Activated naive CD4-positive, alpha-beta T cell (primary cell): ENCODE data around the gene PMAIP1.
"Not testable (repeated sequence)": the region's sequence is repeated elsewhere in the genome, so short reads cannot be mapped to it uniquely, and the experiment has no call there.

Experiments used
- DNase-seq, 4 experiments: peaks; one replicate each; lab custom pipeline; 2025; lab: John Stamatoyannopoulos, UW

Gene PMAIP1

DNA sequence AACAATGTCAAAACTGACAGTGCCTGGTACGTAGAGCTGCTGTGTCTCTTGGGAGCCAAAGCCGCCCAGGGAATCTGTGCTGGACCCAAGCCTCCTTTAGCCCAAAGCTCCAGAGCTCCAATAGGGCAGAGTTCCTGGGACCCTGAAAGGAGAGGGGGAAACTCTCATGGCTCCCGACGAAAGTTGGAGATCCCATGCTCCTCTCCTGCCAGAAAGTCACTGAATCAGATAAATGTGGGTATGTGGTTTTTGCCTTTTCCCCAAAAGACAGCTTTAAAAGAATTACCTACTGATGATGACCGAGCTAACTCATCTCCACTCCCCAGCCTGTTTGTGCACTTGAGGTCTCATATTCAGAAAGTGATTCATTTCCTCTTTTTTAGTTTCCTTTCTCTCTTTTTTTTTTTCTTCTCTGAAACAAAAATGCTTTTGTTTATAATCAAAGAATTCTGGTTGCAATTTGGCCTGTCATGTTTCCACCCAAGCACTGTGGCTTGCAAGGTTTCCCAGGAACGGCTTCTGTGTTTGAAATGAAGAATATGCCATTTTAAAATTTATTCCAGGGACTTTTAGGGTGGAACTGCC is 14.1 kb upstream of the PMAIP1 start:
- DNase-seq = no peak

DNA sequence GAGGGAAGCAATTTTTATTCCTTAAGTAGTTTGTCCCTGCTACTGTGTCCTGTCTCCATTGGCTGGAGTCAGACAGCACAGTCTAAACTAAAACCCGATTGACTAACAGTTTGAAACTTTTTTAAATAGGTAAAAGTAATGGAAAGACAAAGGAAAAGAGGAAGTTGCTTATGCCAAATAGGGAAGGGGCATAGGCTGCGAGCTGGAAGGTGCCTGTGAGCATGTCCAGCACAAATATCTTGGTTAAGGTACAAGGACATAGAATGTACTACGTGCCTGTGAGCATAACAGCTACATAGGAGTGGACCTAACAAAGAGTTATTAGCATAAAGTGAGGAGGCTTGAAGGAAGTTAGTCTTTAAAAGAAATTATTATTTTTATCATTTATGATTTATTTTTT is 13.4 kb upstream of the PMAIP1 start:
- not testable (repeated sequence) for DNase-seq

DNA sequence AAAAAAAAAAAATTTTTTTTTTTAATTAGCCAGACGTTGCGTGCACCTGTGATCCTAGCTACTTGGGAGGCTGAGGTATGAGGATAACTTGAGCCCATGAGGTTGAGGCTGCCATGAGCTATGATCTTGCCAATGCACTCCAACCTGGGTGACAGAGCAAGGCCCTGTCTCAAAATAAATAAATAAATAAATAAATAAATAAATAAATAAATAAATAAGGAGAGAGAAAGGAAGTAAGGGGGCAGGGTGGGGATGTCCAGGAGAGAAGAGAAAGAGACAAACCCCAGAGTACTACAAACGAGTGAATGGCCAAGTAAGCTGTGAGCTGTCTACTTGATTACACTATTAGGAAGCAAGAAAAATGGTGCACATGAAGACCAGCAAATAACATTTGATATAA is 7.7 kb upstream of the PMAIP1 start:
- DNase-seq = no peak

DNA sequence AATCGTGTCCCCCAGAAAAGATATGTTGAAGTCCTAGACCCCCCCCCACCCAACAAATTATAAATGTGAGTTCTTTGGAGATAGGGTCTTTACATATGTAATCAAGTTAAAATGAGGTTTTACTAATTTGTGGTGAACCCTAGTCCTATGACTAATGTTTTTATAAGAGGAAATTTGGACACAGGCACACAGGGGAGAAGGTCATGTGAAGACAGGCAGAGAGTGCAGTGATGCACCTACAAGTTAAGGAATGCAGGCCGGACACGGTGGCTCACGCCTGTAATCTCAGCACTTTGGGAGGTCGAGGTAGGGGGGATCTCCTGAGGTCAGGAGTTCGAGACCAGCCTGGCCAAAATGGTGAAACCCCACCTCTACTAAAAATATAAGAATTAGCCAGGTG is 5.8 kb upstream of the PMAIP1 start:
- DNase-seq = no peak

DNA sequence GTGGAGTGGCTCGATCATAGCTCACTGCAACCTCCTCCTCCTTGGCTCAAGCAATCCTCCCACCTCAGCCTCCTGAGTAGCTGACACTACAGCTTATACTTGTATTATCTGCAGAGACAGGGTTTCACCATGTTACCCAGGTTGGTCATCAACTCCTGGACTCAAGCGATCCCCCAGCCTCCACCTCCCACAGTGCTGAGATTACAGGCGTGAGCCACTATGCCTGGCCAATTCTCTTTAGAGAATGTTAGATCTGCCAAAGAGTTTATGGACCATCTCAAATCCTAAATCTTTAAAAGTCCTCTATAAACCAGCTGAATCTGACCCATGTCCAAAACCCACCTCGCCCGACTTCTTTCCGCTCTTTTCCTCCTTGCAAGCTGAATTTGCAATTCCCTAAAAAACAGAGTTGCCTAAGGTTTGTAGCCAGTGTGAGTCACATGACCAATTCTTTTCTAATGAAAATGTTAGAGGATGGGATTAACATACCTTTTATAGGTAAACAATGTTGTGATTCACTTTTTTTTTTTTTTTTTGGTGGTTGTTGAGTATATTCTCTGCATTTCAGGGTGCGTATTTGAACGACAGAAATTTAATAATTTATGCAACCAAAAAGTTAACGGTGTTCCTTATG is 2.4 kb upstream of the PMAIP1 start:
- DNase-seq = no peak

DNA sequence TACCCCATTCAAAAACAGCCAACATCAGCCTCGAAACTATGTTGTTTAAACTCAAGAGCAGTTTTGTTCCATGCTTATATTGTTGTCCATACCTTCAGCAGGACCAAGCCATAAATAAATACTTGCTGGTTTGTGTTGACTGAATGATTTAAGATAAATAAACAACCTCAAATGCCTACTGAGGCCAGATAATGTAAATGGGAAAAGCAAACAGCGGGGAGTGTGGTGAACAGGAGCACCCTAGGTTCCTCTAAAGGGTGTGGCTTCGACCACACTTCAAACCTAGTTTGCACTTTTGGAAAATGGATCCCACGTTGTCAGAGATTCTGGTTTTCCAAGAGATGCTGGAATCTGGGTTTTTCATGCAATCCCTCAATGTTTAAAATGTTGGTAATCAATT is 1.7 kb upstream of the PMAIP1 start:
- DNase-seq = no peak

DNA sequence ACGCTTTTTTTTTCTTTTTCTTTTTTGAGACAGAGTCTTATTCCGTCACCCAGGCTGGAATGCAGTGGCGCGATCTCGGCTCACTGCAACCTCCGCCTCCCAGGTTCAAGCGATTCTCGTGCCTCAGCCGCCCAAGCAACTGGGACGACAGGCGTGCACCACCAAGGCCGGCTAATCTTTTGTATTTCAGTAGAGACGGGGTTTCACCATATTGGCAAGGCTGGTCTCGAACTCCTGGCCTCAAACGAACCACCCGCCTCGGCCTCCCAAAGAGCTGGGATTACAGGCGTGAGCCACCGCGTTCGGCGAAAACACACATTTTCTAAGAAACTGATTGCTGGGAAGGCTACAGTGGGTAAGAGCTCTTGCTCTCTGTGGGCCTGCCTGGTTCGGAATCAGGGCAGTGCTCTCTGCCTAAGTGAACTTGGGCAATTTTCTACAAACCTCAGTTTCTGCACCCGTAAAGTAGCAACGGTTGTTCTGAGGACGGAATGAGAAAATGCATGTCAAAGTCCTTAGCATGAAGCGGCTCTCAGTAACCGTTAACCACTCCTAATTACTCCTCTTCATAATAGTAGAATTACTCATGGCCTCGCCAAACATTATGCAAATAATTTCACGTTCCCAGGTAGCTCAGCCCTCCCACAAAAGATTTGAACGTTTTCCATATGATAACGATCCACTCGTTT is 1.0 kb upstream of the PMAIP1 start:
- no peak for DNase-seq

DNA sequence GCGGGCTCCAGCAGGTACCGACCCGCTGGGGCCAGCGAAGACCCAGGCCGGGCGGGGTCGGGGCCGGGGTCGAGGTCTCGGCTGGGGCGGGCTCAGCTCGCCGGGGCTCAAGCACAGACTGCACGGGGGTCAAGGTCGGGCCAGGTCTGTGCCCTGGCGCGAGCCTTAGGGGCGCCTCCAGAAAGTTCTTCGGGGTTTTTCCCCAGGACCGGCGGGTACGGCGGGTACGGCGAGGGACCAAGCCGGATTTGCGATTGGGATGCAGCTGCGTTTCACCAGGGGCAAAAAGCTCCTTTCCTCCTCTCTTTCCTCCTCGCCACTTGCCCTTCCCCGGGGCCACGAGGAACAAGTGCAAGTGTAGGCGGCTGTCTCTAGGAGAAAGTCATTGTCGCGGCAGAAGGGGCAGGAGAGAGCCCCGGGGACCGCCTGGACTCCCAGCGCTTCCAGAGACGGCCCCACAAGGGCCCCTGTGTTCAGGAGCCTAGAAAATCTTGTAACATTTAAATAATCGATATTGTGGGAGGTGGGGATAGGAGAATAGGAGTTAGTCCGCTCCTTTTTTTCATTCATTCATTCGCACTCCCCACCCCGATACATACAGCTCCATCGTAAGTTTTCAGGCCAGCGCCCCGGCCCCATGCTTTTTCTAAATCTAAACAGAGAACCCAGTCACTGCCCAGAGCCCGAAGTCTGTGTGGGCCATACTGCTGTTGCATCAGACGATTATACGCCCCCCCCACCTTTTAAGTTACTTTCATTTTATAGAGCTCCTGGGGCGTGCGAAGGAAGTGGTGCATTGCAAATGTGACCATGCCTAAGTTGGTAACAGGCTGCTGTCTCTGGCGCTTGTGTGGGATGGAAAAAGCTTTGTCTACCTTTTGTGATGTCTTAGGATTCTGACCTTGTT is 679 bp downstream of the PMAIP1 start:
- peak; percentile 13 to 36 (median 22) for DNase-seq

DNA sequence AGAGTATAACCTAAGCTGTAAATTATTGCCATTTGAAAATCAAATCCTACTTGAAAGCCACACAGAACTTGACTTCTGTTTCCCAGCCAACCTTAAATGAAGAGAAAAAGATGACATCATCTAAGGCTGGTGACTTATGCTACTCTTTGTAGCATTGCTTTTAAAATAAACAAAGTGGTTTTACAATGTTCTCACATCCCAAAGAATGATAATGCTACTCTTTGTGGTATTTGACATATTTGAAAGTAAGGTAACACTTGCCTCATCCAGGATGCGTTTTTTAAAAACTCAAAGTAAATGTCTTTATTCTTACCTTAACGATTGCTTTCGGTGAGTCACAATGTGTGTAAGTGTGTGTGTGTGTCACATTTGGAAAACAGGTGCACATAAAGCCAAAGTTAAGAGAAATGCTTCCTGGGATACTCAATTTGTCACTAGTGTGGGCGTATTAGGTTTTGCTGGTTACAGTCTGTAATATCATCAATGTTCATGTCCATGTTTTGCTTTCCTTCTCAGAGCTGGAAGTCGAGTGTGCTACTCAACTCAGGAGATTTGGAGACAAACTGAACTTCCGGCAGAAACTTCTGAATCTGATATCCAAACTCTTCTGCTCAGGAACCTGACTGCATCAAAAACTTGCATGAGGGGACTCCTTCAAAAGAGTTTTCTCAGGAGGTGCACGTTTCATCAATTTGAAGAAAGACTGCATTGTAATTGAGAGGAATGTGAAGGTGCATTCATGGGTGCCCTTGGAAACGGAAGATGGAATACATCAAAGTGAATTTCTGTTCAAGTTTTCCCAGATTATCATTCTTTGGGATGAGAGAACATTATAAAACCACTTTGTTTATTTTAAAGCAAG is 2.6 kb downstream of the PMAIP1 start:
- DNase-seq = no peak

DNA sequence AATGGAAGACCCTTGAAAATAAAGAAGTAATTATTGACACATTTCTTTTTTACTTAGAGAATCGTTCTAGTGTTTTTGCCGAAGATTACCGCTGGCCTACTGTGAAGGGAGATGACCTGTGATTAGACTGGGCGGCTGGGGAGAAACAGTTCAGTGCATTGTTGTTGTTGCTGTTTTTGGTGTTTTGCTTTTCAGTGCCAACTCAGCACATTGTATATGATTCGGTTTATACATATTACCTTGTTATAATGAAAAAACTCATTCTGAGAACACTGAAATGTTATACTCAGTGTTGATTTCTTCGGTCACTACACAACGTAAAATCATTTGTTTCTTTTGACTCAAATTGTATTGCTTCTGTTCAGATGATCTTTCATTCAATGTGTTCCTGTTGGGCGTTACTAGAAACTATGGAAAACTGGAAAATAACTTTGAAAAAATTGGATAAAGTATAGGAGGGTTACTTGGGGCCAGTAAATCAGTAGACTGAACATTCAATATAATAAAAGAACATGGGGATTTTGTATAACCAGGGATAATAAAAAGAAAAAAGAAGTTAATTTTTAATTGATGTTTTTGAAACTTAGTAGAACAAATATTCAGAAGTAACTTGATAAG is 3.3 kb downstream of the PMAIP1 start:
- no peak for DNase-seq

DNA sequence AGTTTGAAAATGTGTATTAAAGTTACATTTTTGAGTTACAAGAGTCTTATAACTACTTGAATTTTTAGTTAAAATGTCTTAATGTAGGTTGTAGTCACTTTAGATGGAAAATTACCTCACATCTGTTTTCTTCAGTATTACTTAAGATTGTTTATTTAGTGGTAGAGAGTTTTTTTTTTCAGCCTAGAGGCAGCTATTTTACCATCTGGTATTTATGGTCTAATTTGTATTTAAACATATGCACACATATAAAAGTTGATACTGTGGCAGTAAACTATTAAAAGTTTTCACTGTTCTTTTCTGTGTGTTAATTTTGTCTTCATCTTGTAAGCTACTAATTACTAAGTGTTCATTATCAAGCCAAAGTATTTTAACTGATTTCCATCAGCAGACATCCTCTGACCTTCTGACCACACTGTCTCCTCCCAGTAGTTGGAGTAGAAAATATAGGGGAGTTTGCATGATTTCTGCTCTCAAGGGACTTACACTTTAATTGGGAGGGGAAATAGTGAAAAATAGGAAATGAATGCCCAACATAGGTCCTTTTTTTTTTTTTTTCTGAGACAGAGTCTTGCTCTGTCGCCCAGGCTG is 4.3 kb downstream of the PMAIP1 start:
- DNase-seq = no peak

DNA sequence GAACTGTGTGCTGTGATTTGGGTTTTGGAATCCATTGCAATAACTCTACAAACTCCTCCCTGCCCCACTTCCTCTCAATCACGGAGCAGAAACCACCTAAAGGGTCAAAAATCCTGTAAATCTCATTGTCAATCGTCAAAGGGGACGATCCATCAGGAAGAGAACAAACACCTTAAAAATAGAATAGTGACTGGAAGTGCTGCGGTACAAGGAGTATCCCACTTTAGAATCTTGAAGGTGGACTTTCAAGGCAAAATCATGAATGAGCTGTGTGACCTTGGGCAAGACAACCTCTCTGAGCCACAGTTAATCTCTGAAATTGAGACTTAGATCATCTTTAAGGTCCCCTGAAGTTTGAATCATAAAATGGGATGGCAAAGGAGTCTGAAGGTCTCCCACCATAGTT is 5.9 kb downstream of the PMAIP1 start:
- no peak for DNase-seq

DNA sequence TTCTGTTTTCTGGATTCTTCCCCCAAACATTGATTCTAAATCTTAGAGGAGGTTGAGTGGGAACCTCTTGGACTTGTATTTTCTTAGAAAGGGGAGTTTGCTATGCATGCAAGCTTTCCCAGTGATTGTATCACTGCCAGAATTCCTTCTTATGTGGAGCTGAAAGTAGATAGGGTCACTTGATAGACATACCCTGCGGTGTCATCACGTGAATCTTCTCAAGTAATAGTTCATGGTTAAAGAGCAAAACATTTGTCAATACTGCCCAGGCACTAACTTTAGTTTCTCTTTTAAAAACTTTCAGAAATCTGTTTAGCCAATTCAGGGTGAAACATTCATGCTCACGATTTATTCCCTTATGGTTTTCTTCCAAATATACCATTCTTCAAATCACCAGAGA is 6.4 kb downstream of the PMAIP1 start:
- DNase-seq = no peak

DNA sequence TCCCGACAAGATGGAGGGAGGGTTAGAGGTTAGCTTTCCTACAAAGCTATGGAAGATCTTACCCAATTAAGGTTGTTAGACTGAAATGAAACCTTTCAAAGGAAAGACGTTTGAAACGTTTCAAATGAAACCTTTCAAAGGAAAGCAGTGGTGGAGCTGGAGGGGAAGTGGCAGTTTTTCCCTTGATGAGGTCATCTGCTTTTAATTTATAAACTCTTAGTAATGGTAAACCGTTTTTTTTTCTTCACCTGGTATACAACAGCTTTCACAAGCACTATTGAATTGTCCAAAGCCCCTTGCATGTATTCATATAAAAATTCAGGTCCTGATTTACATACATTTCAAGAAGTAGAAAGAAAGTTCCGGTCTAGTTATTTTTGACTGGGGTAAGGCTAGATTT is 7.4 kb downstream of the PMAIP1 start:
- no peak for DNase-seq

DNA sequence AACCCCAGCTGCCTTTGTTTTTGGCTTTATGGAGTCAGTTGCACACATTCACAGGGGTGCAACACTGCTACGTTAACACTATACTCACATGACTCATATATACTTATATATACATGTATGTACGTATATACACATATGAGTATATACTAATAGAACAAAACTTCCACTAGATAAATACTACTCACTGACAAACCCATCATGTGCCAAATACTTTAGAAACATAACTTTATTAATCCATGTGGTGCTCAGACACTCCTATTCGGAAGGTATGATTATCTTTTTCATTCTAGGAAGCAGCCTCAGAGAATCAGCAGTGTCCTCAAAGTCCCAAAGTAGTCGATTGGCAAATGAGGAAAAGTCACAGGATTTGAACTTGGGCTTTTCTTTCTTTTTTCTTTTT is 7.9 kb downstream of the PMAIP1 start:
- no peak for DNase-seq

DNA sequence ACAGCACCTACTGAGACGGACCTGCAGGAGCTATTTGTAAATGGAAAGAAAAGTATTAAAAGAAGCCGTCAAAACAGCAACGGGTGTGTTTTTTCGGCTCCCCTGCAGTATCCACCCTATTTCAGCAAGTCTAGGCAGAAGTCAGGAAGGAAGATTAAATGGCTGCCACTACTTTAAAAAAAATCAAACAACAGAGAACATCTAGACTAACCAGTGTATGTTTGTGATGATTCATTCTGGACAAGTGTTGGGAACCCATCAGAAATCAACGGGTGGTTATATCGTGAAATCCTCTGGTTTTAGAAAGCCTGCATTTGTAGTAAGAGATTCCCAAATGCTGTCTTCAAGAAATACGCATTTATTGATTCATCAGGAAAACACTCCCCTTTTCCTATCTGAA is 9.0 kb downstream of the PMAIP1 start:
- DNase-seq = no peak

DNA sequence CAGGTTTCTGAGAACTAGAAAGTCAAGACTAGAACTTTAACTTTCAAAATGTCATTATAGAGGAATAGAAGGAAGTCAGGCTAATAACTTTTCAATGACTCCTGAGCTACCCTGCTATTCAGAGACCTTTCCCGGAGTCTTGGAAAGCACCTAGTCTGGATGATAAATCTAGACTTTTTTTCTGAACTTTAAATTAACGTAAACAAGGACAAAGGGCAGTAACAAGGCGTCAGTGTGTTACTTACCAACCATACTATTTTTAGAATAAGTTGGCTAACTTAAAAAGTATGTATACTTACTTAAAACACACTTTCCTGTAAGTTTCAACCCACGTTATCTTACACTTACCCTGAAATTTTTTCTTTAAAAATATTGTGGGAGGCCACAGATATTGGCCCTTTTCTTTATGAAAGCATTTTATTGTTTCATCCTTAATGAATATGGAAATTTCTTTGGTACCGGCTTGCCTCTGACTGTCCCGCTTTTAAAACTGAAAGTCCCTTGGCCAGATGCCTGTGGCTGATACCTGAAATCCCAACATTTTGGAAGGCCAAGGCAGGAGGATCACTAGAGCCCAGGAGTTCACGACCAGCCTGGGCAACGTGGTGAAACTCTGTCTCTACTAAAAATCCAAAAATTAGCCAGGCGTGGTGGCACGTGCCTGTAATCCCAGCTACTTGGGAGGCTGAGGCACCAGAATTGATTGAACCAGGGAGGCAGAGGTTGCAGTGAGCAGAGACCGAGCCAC is 9.7 kb downstream of the PMAIP1 start:
- no peak for DNase-seq

DNA sequence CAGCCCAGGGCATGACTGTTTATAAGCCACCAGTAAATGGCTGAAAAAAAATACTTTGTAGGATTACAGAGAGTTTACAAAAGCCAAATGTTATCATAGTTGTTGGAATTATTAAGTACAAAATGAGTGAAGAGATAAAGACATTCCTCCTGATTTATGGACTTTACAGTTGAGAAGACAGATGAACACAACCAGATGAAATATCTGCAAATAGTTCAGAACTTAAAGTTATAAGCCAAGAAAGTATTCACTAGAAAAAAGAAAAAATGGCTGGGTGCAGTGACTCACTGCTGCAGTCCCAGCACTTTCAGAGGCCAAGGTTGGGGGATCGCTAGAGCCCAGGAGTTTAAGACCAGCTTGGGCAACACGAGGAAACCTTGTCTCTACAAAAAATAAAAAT is 11.2 kb downstream of the PMAIP1 start:
- DNase-seq = no peak

DNA sequence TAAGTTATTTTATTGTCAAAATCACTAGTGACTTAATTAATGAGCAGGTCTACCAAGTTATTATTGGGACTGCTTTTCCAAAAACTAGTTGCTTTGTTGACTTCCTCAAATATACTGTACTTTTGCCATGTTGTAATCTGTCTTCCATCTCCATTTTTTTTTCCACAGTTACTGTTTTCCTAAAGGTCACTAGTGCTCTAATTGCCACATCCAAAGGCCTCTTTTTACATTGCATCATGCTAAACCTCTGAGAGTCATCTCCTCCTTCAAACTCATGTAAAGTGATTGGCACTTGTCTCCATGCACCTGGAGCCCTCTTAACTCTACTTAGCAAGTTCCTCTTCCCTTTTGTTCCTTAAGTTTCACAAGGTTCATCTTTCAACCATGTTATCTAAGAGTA is 11.8 kb downstream of the PMAIP1 start:
- DNase-seq = no peak

DNA sequence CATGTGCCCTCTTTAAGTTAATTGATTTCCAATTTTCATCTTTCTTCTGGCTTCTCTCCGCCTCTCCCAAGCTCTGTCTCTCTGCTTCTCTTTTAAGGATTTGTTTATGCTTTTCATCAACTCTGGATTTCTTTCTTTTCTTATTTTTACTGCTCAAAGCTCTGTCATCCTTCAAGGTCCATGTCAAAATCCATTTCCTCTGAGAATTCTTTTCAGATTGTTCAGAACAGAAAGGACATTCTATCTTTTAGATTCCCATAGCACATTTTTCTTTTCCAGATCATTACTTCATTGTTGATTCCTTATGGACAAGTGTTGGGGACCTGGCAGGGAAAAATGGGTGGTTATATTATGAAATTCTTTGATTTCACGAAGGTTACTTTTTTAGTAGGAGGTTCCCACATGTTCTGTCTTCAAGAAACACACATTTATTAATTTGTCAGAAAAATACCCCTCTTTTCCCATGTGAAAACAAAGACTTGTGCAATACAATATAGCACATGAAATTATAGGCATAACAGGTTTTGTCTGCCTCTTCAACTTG is 12.3 kb downstream of the PMAIP1 start:
- no peak for DNase-seq
